ENCODE data around the gene MRPL23. TPM values are rescaled to one million over a fixed set of nuclear protein-coding genes. Genes with fewer than 3 reads are reported as not detected.

MRPL23 gene
- total RNA-seq, 1 experiment from 2014 or later: 109 TPM

DNA sequence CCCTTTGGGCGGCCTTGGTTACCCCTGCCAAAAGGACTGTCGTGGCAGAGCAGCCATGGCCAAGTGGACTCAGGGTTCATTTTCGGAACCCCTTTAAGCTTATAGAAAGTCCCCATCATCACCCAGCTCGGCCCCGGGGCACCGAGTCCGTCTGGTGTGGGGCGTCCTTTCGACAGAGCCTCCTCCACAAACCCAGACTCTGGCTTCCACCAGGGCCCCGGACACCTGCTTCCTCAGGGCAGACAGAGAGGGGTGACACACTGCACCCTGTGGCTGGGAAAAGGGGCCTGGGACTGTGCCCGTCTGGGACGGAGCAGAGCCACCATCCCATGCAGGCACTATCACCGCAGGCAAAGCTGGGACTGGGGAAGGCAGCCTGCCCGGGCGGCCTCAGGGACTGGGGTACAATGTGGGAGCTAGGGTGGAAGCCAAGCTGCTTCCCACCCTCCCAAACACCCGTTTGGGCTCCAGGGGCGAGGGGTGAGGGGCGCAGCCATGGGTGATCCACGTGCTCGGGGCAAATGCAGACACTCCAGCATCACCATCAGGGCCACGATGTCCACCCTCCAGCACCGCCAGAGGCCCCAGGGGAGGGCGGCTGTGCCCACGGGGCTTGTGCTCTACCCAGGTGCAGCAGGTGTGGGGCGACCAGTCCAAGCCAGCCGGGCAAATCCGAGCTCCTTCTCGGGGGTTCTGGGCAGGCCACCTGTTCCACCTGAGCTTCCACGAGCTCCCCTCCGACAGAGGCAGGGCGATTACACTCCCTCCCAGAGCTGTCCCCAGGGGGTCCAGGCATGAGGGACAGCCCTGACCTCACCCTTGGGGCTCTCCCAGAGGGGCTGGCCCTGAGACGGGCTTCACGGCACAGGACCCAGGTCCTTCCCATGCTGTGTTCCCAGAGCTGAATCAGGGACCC lies 11.7 kb upstream of the MRPL23 start:
- Histone ChIP-seq H3K9me2 (ENCODE audit: insufficient read depth) (no peaks in the 10 kb centered on the region), H3K9ac (ENCODE audit: low read length) (no peak overlapping the region), H4K20me1 (ENCODE audit: insufficient read depth) (no peaks in the 10 kb centered on the region), H3K36me3 (ENCODE audit: control insufficient read depth in 1 of 2, insufficient read depth in 2 of 2, low read length in 2 of 2) (no peaks in the 10 kb centered on the region), H3K79me2 (ENCODE audit: insufficient read depth, low read length) (no peaks in the 10 kb centered on the region), H3K9me3 (ENCODE audit: control insufficient read depth in 1 of 2, insufficient read depth in 1 of 2, low read depth in 1 of 2, low read length in 2 of 2) (no peaks in the 10 kb centered on the region), H3K27ac (ENCODE audit: low read depth, low read length) (no peak overlapping the region), H3K4me3 (replicated peaks in 1 of 2; ENCODE audit: low read depth in 1 of 2, low read length in 2 of 2) (no peak overlapping the region), H3K4me1 (ENCODE audit: control insufficient read depth in 1 of 2, insufficient read depth in 2 of 2, low read length in 2 of 2) (no peaks in the 10 kb centered on the region), H3K27me3 (ENCODE audit: insufficient read depth, low read length) (no peaks in the 10 kb centered on the region), H3K4me2 (ENCODE audit: low read length) (no peak overlapping the region), H2AFZ (ENCODE audit: low read depth, low read length, poor library complexity, severe bottlenecking) (no peak overlapping the region)
- ATAC-seq: no peak
- no peak for DNase-seq (ENCODE audit: low read depth, low spot score)
- TF ChIP-seq POLR2AphosphoS5 (IDR thresholded peaks at IDR 0.05; ENCODE audit: low read depth, low read length) (no peak), RAD21 (IDR thresholded peaks at IDR 0.05; ENCODE audit: low read depth) (no peak), CEBPB (IDR thresholded peaks at IDR 0.05; ENCODE audit: low read depth) (no peak), EGR1 (IDR thresholded peaks at IDR 0.05; ENCODE audit: low read depth) (no peak), JUND (IDR thresholded peaks at IDR 0.05) (no peak), SIN3A (IDR thresholded peaks at IDR 0.05; ENCODE audit: low read depth) (no peak), SP1 (IDR thresholded peaks at IDR 0.05; ENCODE audit: low read depth) (no peak), ZBTB33 (IDR thresholded peaks at IDR 0.05; ENCODE audit: extremely low read depth, insufficient replicate concordance, low read length) (no peak), TCF7L2 (IDR thresholded peaks at IDR 0.05; ENCODE audit: borderline replicate concordance, extremely low read depth, insufficient read depth, insufficient read length) (no peak), CTCF (IDR thresholded peaks at IDR 0.05 in 2 of 3, conservative IDR thresholded peaks at IDR 0.05 in 1 of 3; ENCODE audit: borderline replicate concordance in 1 of 3, insufficient read depth in 1 of 3, low read depth in 2 of 3, low read length in 2 of 3) (no peak), EZH2phosphoT487 (IDR thresholded peaks at IDR 0.05; ENCODE audit: borderline replicate concordance) (no peak), FOSL1 (IDR thresholded peaks at IDR 0.05; ENCODE audit: low read depth) (no peak), ELF1 (IDR thresholded peaks at IDR 0.05; ENCODE audit: borderline replicate concordance, low read depth) (no peak)
- TF ChIP-seq, protein P1, sequence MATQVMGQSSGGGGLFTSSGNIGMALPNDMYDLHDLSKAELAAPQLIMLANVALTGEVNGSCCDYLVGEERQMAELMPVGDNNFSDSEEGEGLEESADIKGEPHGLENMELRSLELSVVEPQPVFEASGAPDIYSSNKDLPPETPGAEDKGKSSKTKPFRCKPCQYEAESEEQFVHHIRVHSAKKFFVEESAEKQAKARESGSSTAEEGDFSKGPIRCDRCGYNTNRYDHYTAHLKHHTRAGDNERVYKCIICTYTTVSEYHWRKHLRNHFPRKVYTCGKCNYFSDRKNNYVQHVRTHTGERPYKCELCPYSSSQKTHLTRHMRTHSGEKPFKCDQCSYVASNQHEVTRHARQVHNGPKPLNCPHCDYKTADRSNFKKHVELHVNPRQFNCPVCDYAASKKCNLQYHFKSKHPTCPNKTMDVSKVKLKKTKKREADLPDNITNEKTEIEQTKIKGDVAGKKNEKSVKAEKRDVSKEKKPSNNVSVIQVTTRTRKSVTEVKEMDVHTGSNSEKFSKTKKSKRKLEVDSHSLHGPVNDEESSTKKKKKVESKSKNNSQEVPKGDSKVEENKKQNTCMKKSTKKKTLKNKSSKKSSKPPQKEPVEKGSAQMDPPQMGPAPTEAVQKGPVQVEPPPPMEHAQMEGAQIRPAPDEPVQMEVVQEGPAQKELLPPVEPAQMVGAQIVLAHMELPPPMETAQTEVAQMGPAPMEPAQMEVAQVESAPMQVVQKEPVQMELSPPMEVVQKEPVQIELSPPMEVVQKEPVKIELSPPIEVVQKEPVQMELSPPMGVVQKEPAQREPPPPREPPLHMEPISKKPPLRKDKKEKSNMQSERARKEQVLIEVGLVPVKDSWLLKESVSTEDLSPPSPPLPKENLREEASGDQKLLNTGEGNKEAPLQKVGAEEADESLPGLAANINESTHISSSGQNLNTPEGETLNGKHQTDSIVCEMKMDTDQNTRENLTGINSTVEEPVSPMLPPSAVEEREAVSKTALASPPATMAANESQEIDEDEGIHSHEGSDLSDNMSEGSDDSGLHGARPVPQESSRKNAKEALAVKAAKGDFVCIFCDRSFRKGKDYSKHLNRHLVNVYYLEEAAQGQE (IDR thresholded peaks at IDR 0.05; ENCODE audit: low read depth): no peak
- intact Hi-C loops (cut with micrococcal nuclease): no loop called here
- RAD21 ChIA-PET (ENCODE audit: low non-redundant PET in 1 of 2, low total read pairs in 2 of 2, uncharacterized antibody in 2 of 2, unreplicated experiment in 2 of 2): no interaction called here
- CTCF ChIA-PET: no interaction called here
- no TSS peak for BruUV-seq (replicated peaks)
- POLR2A ChIA-PET: no interaction called here

Measured in HCT116 (cell line).